ENCODE results near the gene LCMT1.

LCMT1 gene

DNA sequence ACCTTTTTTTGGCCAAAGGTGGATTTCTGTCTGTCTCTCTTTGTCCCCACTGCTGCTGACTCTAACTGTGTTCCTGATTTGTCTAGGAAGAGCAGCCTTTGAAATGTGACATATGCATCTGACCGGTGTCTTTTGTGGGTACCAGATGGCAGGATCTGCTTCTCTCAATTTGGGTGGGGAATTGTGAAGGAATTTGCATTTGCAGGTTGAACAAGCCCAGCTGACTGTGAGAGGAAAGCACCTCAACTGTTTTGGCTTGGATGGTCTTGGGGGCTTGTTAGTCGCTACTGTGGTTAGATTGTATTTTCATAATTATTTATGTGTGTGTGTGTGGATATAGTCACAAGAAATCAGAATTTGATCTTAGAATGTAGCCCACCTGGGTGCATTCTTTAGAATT lies 37.7 kb upstream of the LCMT1 start:
- H3K9me3 ChIP-seq (ENCODE audit: insufficient read depth, low read depth, low read length): no peaks in the 10 kb centered on the region
- no peak overlapping the region for H2AK5ac ChIP-seq (ENCODE audit: low read length)
- no peak overlapping the region for H3K18ac ChIP-seq (ENCODE audit: low read length)
- no peak for DNase-seq
- no peak overlapping the region for H4K91ac ChIP-seq (ENCODE audit: low read depth, low read length)
- no peaks in the 10 kb centered on the region for H3K79me1 ChIP-seq (ENCODE audit: low read length)
- H3K4me2 ChIP-seq (ENCODE audit: low read length): no peak overlapping the region
- H3K4me3 ChIP-seq (ENCODE audit: low read depth, low read length): no peak overlapping the region
- H2AFZ ChIP-seq (ENCODE audit: insufficient read depth, low read length, poor library complexity): no peak overlapping the region
- no peaks in the 10 kb centered on the region for H3K27me3 ChIP-seq (ENCODE audit: insufficient read depth, low read length)
- no peak overlapping the region for H2BK5ac ChIP-seq (ENCODE audit: low read depth, low read length, poor library complexity)
- no peak overlapping the region for H4K8ac ChIP-seq (ENCODE audit: low read depth, low read length)
- no peaks in the 10 kb centered on the region for H3K4me1 ChIP-seq (ENCODE audit: control insufficient read depth in 1 of 2, insufficient read depth in 2 of 2, low read length in 2 of 2)
- H3K14ac ChIP-seq (ENCODE audit: low read length): no peak overlapping the region
- no peak overlapping the region for H2BK12ac ChIP-seq (ENCODE audit: low read length)
- H3K36me3 ChIP-seq (ENCODE audit: control insufficient read depth in 1 of 2, insufficient read depth in 2 of 2, low read length in 2 of 2): no peaks in the 10 kb centered on the region
- WGBS (ENCODE audit: extremely low coverage, insufficient coverage, insufficient read length): no CpG with 5 or more reads among the region's 2 CpGs
- H4K12ac ChIP-seq (ENCODE audit: low read depth, low read length): no peak overlapping the region
- no peak overlapping the region for H3K9ac ChIP-seq (ENCODE audit: low read length)
- no peak overlapping the region for H2BK120ac ChIP-seq (ENCODE audit: insufficient read depth, low read length, poor library complexity)
- no peak overlapping the region for H3K27ac ChIP-seq (ENCODE audit: low read depth, low read length)
- H3K4ac ChIP-seq (ENCODE audit: low read depth, low read length): no peak overlapping the region
- no peak overlapping the region for H3K23ac ChIP-seq (ENCODE audit: low read length)
- H3K79me2 ChIP-seq (ENCODE audit: control insufficient read depth, insufficient read depth, low read length, poor library complexity): no peaks in the 10 kb centered on the region

DNA sequence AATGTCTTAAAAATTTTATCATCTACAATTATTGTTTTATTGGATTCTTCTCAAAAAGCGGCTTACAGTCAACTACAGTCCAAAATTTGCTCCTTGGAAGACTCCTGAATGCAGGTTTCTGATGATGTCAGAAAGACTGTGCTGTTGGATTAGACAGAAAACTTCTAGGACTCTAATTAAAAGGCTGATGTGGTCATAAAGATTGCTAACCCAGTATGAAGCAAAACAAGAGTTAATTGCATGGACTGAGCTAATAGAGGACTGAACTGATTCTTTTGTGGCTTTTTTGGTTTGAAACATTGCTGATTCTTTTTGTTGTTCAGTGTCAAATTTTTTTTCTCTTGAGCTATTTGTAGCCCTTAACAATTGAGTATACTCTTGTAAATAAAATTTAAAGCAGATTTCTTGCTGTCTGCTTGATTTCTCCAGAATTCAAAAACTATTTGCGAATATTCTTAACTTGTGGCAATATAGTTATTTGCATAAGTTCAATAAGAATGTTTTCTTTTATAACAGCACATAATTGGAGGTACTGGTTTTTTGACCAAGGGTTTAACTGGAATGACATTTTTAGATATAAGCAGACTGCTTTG lies 33.1 kb upstream of the LCMT1 start:
- Histone ChIP-seq H3K23ac (ENCODE audit: low read length) (no peak overlapping the region), H4K12ac (ENCODE audit: low read depth, low read length) (no peak overlapping the region), H3K4ac (ENCODE audit: low read depth, low read length) (no peak overlapping the region), H4K91ac (ENCODE audit: low read depth, low read length) (no peak overlapping the region), H3K4me3 (ENCODE audit: low read depth, low read length) (no peak overlapping the region), H2BK12ac (ENCODE audit: low read length) (no peak overlapping the region), H4K8ac (ENCODE audit: low read depth, low read length) (no peak overlapping the region), H3K79me2 (ENCODE audit: control insufficient read depth, insufficient read depth, low read length, poor library complexity) (no peaks in the 10 kb centered on the region), H2AK5ac (ENCODE audit: low read length) (no peak overlapping the region), H2AFZ (ENCODE audit: insufficient read depth, low read length, poor library complexity) (no peak overlapping the region), H3K18ac (ENCODE audit: low read length) (no peak overlapping the region), H3K27ac (ENCODE audit: low read depth, low read length) (no peak overlapping the region), H3K14ac (ENCODE audit: low read length) (no peak overlapping the region), H2BK5ac (ENCODE audit: low read depth, low read length, poor library complexity) (no peak overlapping the region), H3K9me3 (ENCODE audit: insufficient read depth, low read depth, low read length) (peaks cover 1% of the 10 kb centered on the region), H3K27me3 (ENCODE audit: insufficient read depth, low read length) (no peaks in the 10 kb centered on the region), H3K4me1 (ENCODE audit: control insufficient read depth in 1 of 2, insufficient read depth in 2 of 2, low read length in 2 of 2) (no peaks in the 10 kb centered on the region), H3K4me2 (ENCODE audit: low read length) (no peak overlapping the region), H3K79me1 (ENCODE audit: low read length) (no peaks in the 10 kb centered on the region), H2BK120ac (ENCODE audit: insufficient read depth, low read length, poor library complexity) (no peak overlapping the region), H3K9ac (ENCODE audit: low read length) (no peak overlapping the region), H3K36me3 (ENCODE audit: control insufficient read depth in 1 of 2, insufficient read depth in 2 of 2, low read length in 2 of 2) (no peaks in the 10 kb centered on the region)
- no CpG with 5 or more reads among the region's 2 CpGs for WGBS (ENCODE audit: extremely low coverage, insufficient coverage, insufficient read length)
- no peak for DNase-seq

DNA sequence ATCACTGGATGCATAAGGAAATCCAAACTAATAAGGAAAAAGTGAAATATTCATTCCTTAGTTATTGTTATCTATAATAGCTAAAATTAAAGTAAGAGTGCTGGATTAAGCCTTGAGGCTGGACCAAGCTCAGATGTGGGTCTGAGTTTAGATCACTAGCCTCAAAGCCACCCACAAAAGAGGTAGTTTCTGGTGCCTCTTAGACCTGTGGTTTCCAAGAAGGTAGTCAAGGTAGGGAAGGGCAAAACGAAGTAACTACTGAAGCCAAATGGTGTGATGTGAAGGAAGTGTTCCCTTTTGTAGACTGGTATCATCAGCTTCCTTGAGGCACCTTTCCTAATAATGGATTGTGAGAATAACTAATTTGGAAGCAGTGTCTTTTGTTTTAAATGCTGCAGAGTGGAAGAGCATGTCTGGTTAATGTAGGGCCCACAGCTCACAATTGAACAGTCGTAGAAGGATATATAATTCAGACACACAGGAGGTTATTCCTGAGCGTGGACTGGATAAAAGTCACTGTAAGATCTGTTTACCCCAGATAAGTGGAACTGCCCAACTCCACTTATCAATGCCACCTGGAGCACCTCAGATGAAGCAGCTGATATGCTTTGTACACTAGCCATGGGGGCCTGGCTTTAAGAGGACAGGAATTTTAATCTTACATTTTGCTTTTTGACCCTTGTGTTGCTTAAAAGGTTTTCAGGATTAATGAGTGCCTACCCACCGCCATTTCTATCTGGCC lies 31.7 kb upstream of the LCMT1 start:
- Histone ChIP-seq H3K9me3 (ENCODE audit: insufficient read depth, low read depth, low read length) (peaks cover 1% of the 10 kb centered on the region), H3K4ac (ENCODE audit: low read depth, low read length) (no peak overlapping the region), H3K23ac (ENCODE audit: low read length) (no peak overlapping the region), H3K9ac (ENCODE audit: low read length) (no peak overlapping the region), H3K14ac (ENCODE audit: low read length) (no peak overlapping the region), H2AK5ac (ENCODE audit: low read length) (no peak overlapping the region), H2AFZ (ENCODE audit: insufficient read depth, low read length, poor library complexity) (no peak overlapping the region), H4K12ac (ENCODE audit: low read depth, low read length) (no peak overlapping the region), H3K18ac (ENCODE audit: low read length) (no peak overlapping the region), H3K4me3 (ENCODE audit: low read depth, low read length) (no peak overlapping the region), H3K4me2 (ENCODE audit: low read length) (no peak overlapping the region), H3K79me1 (ENCODE audit: low read length) (no peaks in the 10 kb centered on the region), H2BK12ac (ENCODE audit: low read length) (no peak overlapping the region), H4K8ac (ENCODE audit: low read depth, low read length) (no peak overlapping the region), H3K4me1 (ENCODE audit: control insufficient read depth in 1 of 2, insufficient read depth in 2 of 2, low read length in 2 of 2) (no peaks in the 10 kb centered on the region), H3K79me2 (ENCODE audit: control insufficient read depth, insufficient read depth, low read length, poor library complexity) (no peaks in the 10 kb centered on the region), H3K27ac (ENCODE audit: low read depth, low read length) (no peak overlapping the region), H3K36me3 (ENCODE audit: control insufficient read depth in 1 of 2, insufficient read depth in 2 of 2, low read length in 2 of 2) (no peaks in the 10 kb centered on the region), H3K27me3 (ENCODE audit: insufficient read depth, low read length) (no peaks in the 10 kb centered on the region), H4K91ac (ENCODE audit: low read depth, low read length) (no peak overlapping the region), H2BK120ac (ENCODE audit: insufficient read depth, low read length, poor library complexity) (no peak overlapping the region), H2BK5ac (ENCODE audit: low read depth, low read length, poor library complexity) (no peak overlapping the region)
- WGBS (ENCODE audit: extremely low coverage, insufficient coverage, insufficient read length): no CpG with 5 or more reads among the region's 4 CpGs
- no peak for DNase-seq

DNA sequence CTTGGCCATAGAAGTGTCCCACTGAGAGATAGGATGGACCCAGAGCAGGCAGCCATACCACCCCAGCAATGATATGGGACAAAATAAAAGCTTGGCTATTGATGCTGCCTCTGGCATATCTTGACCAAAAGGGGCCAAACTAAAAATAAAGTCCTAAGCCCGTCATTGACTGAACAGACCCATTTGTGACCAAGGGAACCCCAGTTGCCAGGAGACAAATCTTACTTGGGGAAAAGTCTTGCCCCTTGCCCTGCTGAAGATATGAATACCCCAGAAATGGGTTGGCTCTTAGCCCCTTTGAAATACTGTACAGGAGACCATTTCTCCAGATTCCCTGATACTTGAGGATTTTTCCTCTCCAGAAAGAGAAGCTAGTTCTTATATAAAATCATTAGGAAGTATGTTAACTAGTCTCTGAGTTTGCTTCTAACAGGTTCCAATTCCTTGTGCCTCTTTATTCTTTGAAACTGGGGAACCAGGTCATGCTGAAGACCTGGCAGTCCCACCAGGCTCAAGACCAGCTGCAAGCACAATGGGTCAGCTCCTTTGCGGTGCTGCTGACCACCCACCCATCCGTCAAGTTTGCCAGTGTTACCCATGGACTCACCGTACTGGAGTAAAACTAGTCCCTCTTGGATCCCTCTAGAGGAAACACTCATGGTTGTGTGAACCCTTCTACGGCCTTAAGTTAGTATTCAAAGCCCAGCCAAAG lies 31.0 kb upstream of the LCMT1 start:
- Histone ChIP-seq H3K4me3 (ENCODE audit: low read depth, low read length) (no peak overlapping the region), H3K23ac (ENCODE audit: low read length) (no peak overlapping the region), H2BK12ac (ENCODE audit: low read length) (no peak overlapping the region), H4K8ac (ENCODE audit: low read depth, low read length) (no peak overlapping the region), H4K91ac (ENCODE audit: low read depth, low read length) (no peak overlapping the region), H3K79me2 (ENCODE audit: control insufficient read depth, insufficient read depth, low read length, poor library complexity) (no peaks in the 10 kb centered on the region), H3K14ac (ENCODE audit: low read length) (no peak overlapping the region), H2BK120ac (ENCODE audit: insufficient read depth, low read length, poor library complexity) (no peak overlapping the region), H2AK5ac (ENCODE audit: low read length) (no peak overlapping the region), H2BK5ac (ENCODE audit: low read depth, low read length, poor library complexity) (no peak overlapping the region), H3K27me3 (ENCODE audit: insufficient read depth, low read length) (no peaks in the 10 kb centered on the region), H3K4me1 (ENCODE audit: control insufficient read depth in 1 of 2, insufficient read depth in 2 of 2, low read length in 2 of 2) (no peaks in the 10 kb centered on the region), H3K9me3 (ENCODE audit: insufficient read depth, low read depth, low read length) (peaks cover 1% of the 10 kb centered on the region), H3K79me1 (ENCODE audit: low read length) (no peaks in the 10 kb centered on the region), H4K12ac (ENCODE audit: low read depth, low read length) (no peak overlapping the region), H3K36me3 (ENCODE audit: control insufficient read depth in 1 of 2, insufficient read depth in 2 of 2, low read length in 2 of 2) (no peaks in the 10 kb centered on the region), H3K4me2 (ENCODE audit: low read length) (no peak overlapping the region), H2AFZ (ENCODE audit: insufficient read depth, low read length, poor library complexity) (no peak overlapping the region), H3K9ac (ENCODE audit: low read length) (no peak overlapping the region), H3K18ac (ENCODE audit: low read length) (no peak overlapping the region), H3K27ac (ENCODE audit: low read depth, low read length) (no peak overlapping the region), H3K4ac (ENCODE audit: low read depth, low read length) (no peak overlapping the region)
- no peak for DNase-seq
- WGBS (ENCODE audit: extremely low coverage, insufficient coverage, insufficient read length): no CpG with 5 or more reads among the region's 5 CpGs

All from trophoblast cell (in vitro differentiated cells and primary cell).